ENCODE measurements around the gene MRPL49.
A peak's percentile ranks its signal among the peaks of the same experiment; 100 is the strongest.

The MRPL49 gene

DNA sequence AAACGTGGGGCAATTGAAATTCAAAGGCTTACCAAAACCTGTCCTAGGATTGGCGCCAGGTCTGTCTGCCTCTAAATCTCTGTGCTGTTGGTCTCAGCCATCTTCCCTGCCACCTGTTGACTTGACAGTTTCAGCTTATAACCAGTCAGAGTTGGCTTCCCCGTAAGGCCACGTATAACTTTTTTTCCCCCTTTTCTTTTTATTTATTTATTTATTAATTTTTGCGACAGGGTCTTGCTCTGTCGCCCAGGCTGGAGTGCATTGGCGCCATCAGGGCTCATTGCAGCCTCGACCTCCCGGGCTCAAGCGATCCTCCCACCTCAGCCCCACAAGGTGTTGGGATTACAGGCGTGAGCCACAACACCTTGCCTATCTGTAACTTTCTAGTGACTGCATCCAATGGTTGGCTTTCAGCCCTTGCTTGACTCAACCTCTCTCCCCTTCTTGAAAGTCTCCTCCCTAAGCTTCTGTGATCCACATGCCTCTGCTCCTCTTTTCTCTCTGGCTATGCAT is 13.6 kb downstream of the MRPL49 start:
- peak overlapping the region; percentile 93 for H3K4me3 ChIP-seq (ENCODE audit: low read length)
- H3K27me3 ChIP-seq (ENCODE audit: low read depth, low read length) = 0 out of 2 replicates have a peak, but pooled peaks cover 4% of the 10 kb centered on the region
- TF ChIP-seq, protein P1, sequence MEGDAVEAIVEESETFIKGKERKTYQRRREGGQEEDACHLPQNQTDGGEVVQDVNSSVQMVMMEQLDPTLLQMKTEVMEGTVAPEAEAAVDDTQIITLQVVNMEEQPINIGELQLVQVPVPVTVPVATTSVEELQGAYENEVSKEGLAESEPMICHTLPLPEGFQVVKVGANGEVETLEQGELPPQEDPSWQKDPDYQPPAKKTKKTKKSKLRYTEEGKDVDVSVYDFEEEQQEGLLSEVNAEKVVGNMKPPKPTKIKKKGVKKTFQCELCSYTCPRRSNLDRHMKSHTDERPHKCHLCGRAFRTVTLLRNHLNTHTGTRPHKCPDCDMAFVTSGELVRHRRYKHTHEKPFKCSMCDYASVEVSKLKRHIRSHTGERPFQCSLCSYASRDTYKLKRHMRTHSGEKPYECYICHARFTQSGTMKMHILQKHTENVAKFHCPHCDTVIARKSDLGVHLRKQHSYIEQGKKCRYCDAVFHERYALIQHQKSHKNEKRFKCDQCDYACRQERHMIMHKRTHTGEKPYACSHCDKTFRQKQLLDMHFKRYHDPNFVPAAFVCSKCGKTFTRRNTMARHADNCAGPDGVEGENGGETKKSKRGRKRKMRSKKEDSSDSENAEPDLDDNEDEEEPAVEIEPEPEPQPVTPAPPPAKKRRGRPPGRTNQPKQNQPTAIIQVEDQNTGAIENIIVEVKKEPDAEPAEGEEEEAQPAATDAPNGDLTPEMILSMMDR (IDR thresholded peaks at IDR 0.05; ENCODE audit: low read depth, low read length) = no peak
- TF ChIP-seq EZH2phosphoT487 (IDR thresholded peaks at IDR 0.05; ENCODE audit: low read depth) = no peak
- peak overlapping the region; percentile 99 for H3K9ac ChIP-seq (ENCODE audit: low read length)
- H3K36me3 ChIP-seq (replicated peaks; ENCODE audit: low read depth, low read length) = peaks cover 21% of the 10 kb centered on the region
- no peaks in the 10 kb centered on the region for H3K9me3 ChIP-seq (ENCODE audit: insufficient read depth, low read length)
- no peaks in the 10 kb centered on the region for H4K20me1 ChIP-seq (ENCODE audit: insufficient read depth, low read length)
- peak overlapping the region; percentile 99 for H3K27ac ChIP-seq (ENCODE audit: low read length)
- peaks cover 46% of the 10 kb centered on the region for H3K79me2 ChIP-seq (ENCODE audit: low read length)
- peaks cover 27% of the 10 kb centered on the region for H3K4me1 ChIP-seq (ENCODE audit: low read length)
- no peak overlapping the region for H2AFZ ChIP-seq (ENCODE audit: low read depth, low read length)
- H3K4me2 ChIP-seq (ENCODE audit: low read length) = peak overlapping the region; percentile 95

DNA sequence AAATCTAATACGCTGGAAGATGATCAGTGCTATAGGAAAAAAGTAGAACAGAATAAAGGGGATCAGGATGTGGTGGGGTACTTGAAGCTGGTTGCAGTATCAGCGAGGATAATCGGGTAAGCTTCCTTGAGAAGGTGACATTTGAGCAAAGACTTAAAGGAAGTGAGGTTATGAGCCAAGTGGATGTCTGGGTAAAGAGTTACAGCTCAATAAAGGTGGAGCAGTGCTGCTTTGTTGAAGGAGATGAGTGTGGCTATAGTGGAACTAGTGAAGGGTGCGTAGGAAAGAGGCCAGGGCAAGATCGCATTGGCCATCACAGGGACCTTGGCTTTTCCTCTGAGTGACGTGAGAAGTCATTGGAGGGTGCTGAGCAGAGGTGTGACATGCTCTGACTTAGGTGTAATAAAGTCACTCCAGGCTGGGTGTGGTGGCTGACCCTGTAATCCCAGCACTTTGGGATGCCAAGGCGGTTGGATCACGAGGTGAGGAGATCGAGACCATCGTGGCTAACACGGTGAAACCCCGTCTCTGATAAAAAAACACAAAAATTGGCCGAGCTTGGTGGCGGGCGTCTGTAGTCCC is 14.5 kb downstream of the MRPL49 start:
- TF ChIP-seq, protein P1 (IDR thresholded peaks at IDR 0.05; ENCODE audit: low read depth, low read length) = no peak
- no peak for TF ChIP-seq EZH2phosphoT487 (IDR thresholded peaks at IDR 0.05; ENCODE audit: low read depth)
- no peak overlapping the region for H3K9ac ChIP-seq (ENCODE audit: low read length)
- no peak overlapping the region for H3K27ac ChIP-seq (ENCODE audit: low read length)
- H2AFZ ChIP-seq (ENCODE audit: low read depth, low read length) = no peak overlapping the region
- H3K4me3 ChIP-seq (ENCODE audit: low read length) = no peak overlapping the region
- H3K79me2 ChIP-seq (ENCODE audit: low read length) = peaks cover 37% of the 10 kb centered on the region
- no peaks in the 10 kb centered on the region for H3K9me3 ChIP-seq (ENCODE audit: insufficient read depth, low read length)
- peaks cover 9% of the 10 kb centered on the region; the same call in 1 of the 2 replicates for H3K27me3 ChIP-seq (ENCODE audit: low read depth, low read length)
- no peaks in the 10 kb centered on the region for H4K20me1 ChIP-seq (ENCODE audit: insufficient read depth, low read length)
- H3K4me2 ChIP-seq (ENCODE audit: low read length) = no peak overlapping the region
- peaks cover 18% of the 10 kb centered on the region for H3K4me1 ChIP-seq (ENCODE audit: low read length)
- peaks cover 12% of the 10 kb centered on the region for H3K36me3 ChIP-seq (replicated peaks; ENCODE audit: low read depth, low read length)

DNA sequence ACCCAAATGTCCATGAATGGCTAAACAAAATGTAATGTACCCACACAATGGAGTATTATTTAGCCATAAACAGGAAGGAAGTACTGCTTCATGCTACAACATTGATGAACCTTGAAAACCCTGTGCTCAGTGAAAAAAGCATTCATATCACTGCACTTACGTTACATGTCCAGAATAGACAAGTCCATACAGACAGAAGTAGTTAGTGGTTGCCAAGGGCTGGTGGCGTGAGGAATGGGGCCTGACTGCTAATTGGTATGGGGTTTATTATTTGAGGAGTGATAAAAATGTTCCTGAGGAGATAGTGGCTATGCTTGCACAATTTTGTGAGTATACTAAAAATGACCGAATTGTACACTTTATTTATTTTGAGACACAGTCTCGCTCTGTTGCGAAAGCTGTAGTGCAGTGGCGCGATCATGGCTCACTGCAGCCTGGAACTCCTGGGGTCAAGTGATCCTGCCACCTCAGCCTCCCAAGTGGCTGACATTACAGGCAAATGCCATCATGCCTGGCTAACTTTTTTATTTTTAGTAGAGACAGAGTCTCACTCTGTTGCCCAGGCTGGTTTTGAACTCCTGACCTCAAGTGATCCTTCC is 19.9 kb downstream of the MRPL49 start:
- Histone ChIP-seq H3K9ac (ENCODE audit: low read length) (no peak overlapping the region), H3K4me2 (ENCODE audit: low read length) (no peak overlapping the region), H3K27ac (ENCODE audit: low read length) (no peak overlapping the region), H4K20me1 (ENCODE audit: insufficient read depth, low read length) (no peaks in the 10 kb centered on the region), H3K36me3 (replicated peaks; ENCODE audit: low read depth, low read length) (no peaks in the 10 kb centered on the region), H2AFZ (ENCODE audit: low read depth, low read length) (no peak overlapping the region), H3K4me1 (ENCODE audit: low read length) (peaks cover 8% of the 10 kb centered on the region), H3K4me3 (ENCODE audit: low read length) (no peak overlapping the region), H3K79me2 (ENCODE audit: low read length) (no peaks in the 10 kb centered on the region), H3K9me3 (ENCODE audit: insufficient read depth, low read length) (no peaks in the 10 kb centered on the region), H3K27me3 (ENCODE audit: low read depth, low read length) (peaks cover 13% of the 10 kb centered on the region; the same call in 1 of the 2 replicates)
- TF ChIP-seq, protein P1 (IDR thresholded peaks at IDR 0.05; ENCODE audit: low read depth, low read length) = no peak
- no peak for TF ChIP-seq EZH2phosphoT487 (IDR thresholded peaks at IDR 0.05; ENCODE audit: low read depth)

DNA sequence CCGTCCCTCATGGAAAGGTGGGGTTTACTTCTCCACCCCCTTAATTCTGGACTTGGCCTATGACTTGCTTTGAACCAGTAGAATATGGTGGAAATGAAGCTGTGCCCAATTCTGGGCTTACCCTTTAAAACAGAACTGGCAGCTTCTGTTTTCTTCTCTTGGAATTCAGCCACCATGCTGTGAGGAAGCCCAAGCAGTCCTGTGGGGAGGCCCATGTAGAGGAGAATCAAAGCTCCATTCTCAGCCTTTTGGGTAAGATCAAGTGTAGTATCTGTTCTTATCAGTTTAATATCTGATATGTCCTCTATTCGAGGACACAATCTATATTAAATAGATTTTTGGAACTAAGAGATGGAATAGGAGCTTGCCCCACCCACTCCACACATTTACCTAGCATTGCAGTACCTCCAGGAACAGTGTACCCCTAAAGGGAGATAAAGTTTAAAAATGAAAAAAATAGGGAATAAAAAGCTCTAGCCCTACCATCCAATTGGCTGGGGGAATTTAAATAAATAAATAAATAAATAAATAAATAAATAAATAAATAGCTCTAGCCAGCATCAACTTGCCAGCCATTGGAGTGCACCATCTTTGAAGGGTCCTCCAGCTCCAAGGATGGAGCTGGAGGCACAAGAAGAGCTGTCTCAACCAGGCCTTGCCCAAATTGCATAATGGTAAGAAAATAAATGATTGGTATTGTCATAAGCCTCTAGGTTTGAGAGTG is 25.4 kb downstream of the MRPL49 start:
- H3K79me2 ChIP-seq (ENCODE audit: low read length) = no peaks in the 10 kb centered on the region
- H3K27me3 ChIP-seq (ENCODE audit: low read depth, low read length) = no peaks in the 10 kb centered on the region
- no peaks in the 10 kb centered on the region for H3K36me3 ChIP-seq (replicated peaks; ENCODE audit: low read depth, low read length)
- no peaks in the 10 kb centered on the region for H3K9me3 ChIP-seq (ENCODE audit: insufficient read depth, low read length)
- TF ChIP-seq, protein P1 (IDR thresholded peaks at IDR 0.05; ENCODE audit: low read depth, low read length) = no peak
- no peak for TF ChIP-seq EZH2phosphoT487 (IDR thresholded peaks at IDR 0.05; ENCODE audit: low read depth)
- H4K20me1 ChIP-seq (ENCODE audit: insufficient read depth, low read length) = no peaks in the 10 kb centered on the region
- H3K9ac ChIP-seq (ENCODE audit: low read length) = no peak overlapping the region
- H3K4me1 ChIP-seq (ENCODE audit: low read length) = peaks cover 27% of the 10 kb centered on the region
- H2AFZ ChIP-seq (ENCODE audit: low read depth, low read length) = no peak overlapping the region
- H3K27ac ChIP-seq (ENCODE audit: low read length) = no peak overlapping the region
- no peak overlapping the region for H3K4me3 ChIP-seq (ENCODE audit: low read length)
- no peak overlapping the region for H3K4me2 ChIP-seq (ENCODE audit: low read length)

Measured in OCI-LY3 (cell line).